Effector CD8-positive, alpha-beta T cell (primary cell): ENCODE data around the gene SLC8A1.

Experiments
- DNase-seq: peaks from one replicate; lab custom pipeline; 2025; lab: John Stamatoyannopoulos, UW

The SLC8A1 gene

GRCh38 chr2:40386177-40386576, 65.7 kb downstream of the SLC8A1 start:
- no peak for DNase-seq

DNA sequence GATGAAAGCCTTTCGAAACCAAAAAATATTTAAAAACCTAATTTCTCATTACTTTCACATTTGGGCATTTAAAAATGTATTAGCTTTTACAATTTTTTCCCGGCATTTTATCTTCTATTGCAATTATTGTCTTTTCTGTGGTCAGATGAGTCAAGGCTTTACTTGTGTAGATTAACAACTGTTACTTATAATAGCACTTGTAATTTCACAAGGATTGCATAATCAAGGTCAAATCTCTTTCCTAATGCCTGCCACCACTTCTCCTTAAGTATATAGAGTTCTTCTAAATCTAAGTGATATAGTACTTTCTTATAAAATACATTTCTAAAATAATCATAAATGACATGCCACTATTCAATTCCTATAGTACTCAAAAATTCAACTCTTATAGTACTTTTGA, 67.2 kb downstream of the SLC8A1 start:
- DNase-seq, result no peak

DNA sequence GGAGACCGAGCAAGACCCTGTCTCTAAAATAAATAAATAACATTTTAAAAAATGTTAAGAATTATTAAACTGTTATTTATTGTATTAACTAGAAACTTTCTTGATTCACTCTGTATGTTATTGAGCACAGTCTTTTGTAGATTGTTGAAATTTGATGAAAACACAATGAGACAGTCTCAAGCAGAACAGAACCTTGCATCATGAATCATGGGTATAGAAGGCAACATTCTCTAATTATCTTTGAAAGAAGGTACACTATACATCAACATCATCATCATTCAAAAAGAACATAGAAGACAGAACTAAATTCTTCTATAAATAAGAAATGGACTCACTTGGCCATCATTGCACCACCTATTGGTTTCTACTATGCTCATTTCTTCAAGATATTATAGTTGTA, 67.7 kb downstream of the SLC8A1 start:
- no peak for DNase-seq

DNA sequence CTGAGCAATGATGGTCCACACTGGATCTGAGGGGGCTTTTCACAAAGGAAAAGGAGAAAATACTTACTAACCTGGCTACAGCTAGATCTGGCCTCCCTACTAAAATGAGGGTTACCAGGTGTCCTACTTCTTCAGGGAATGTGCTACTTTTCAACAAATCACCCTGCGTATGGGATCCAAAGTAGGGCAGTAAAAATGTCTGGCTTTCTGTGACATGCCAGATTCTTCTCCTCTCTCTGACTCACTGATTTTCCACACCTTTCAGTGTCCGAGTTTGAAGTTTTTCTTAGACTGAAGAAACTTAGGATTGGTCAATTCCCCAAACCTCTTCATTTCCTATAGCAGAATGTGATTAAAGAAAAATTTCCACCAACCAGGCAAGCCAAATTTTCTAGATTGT, 71.2 kb downstream of the SLC8A1 start:
- no peak for DNase-seq

DNA sequence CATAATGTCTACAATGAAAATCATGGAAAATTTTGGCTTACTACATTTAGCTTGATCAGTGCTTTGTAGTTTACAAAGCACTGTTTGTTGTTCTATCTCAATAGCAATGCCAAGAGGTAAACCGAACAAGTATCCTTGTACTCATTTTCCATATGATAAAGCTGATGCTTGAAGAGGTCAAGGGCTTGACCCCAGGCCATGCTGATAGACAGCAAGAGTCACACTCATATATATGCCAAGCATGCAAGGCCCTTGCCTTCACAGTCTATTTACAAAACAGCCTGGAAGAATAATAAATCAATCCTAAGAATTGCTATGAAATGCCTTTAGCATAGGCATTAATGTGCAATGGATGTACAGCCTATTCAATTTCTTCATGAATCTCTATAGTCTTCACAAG, 71.8 kb downstream of the SLC8A1 start:
- DNase-seq, result no peak

GRCh38 chr2:40374543-40375240, 77.2 kb downstream of the SLC8A1 start:
- no peak for DNase-seq

- no peak for DNase-seq
Observed at GRCh38 chr2:40373111-40373510, 78.8 kb downstream of the SLC8A1 start.

- DNase-seq, result no peak
Observed at GRCh38 chr2:40372283-40372985, 79.5 kb downstream of the SLC8A1 start.

- no peak for DNase-seq
Observed at GRCh38 chr2:40371525-40372282, 80.2 kb downstream of the SLC8A1 start.

DNA sequence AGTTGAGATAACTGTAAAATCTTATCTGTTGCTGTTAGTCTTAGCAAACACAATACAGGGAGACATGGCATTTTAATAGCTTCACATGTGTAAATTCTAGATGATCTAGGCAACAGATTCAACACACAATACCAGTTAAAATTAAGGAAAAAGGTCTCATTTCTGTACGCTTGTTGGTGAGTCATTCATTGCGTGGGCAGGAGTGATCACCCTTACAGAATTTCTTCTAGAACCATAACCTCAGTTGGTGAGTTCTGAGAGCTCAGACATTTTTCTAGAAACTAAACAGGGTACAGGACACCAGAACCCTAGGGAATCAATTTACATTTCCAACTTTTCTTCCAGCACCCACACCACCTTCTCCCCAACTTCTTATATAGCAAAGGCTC, 81.9 kb downstream of the SLC8A1 start:
- no peak for DNase-seq

DNA sequence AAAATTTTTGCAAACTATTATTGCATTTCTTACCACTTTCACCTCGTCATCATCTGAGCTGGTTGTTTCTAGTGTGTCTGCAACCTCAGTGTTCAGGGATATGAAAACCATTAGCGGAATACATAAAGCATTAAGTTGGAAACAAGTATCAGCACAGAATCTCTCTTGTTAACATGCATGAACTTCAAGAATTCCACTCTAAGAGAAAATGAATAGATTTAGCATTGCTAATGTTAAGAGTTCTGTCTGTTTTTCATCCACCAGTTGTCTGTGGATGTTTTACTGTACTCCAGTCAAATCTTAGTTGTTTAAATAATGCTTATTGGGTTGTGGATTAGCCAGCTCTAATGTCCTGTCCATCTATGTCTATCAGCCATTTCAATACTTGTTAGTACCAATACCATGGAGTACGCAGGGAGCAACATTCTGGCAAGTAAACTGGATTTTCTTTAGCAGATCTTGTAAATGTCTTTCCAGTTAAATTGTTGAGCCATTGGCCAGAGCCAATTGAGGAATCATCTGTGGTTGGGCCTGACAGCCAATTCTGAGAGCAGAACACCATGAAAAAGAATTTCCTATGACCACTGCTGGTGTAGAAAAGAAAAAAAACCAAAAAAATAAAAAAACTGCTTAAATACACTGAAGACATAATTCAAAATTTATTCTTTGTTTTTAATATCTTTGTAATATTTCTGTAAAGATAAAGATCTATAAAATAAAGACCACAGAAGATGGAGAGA, 82.5 kb downstream of the SLC8A1 start:
- DNase-seq, result no peak

DNA sequence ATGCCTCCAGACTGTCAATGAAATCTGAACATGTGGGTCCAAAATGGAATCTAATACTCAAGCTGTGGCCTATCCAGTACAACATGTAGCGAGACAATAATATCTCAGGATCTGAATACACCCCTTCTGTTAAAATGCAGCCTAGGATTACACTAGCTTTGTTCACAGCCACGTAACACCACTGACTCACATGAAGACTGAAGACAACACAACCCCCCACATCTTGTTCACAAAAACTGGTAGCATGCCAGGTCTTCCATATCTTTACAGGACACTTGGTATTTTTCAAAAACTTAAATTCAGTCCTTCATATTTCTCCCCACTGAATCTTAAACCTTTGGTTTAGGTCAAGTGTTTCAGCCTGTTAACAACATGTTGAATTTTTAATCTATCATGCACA, 84.2 kb downstream of the SLC8A1 start:
- DNase-seq, result no peak

- no peak for DNase-seq
Observed at GRCh38 chr2:40367032-40367431, 84.9 kb downstream of the SLC8A1 start.

DNA sequence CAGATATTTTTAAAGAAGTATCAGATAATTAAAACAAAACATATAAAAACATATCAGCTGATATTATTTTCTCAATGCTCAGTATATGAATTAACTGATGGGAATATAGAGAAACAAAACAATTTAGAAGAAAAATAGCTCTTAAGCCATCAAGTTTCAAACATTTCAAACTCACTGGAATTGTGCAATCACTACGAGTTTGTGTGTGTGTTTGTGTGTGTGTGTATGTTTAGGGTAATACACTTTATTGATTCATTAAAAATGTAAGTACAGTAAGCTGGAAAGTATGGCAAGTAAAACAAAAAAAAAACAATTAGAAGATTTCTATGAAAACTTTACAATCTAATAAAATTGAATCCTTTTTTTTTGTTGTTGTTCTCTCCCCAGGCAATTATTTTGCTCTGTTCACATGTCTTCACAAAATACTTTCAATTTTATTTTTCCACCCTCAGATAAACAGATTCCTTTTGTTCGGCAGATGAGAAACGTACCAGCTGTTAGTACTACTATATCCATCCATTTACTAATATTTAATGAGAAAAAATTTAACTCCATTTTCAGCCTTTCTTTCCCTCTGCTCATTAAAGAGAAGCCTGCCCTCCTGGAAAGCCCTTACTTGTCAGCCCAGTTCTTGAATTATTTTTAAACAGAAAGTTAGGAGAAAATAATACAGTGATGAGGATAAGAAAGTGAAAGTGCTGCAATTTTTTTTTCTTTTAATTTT, 87.6 kb downstream of the SLC8A1 start:
- no peak for DNase-seq

DNA sequence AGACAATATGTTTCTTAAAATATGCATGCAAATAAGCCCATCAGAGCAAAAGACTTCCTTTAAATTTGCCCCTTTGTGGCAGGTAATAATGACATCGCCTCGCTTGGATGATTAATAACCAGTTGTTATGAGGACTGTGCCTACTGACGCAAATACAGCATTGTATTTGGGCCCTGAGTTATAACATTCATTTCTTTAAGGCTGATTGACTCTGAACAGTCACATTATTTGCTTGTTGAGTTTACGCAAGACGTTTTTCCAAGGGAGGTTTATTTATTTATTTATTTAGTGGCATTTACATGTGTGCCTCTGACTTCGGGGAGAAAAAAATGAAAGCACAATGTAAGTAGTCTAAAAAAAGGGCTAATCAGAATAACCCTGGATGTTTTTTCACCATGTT, 88.3 kb downstream of the SLC8A1 start:
- DNase-seq, result no peak

GRCh38 chr2:40363231-40363630, 88.7 kb downstream of the SLC8A1 start:
- no peak for DNase-seq

- DNase-seq, result no peak
Observed at GRCh38 chr2:40361478-40361877, 90.4 kb downstream of the SLC8A1 start.

DNA sequence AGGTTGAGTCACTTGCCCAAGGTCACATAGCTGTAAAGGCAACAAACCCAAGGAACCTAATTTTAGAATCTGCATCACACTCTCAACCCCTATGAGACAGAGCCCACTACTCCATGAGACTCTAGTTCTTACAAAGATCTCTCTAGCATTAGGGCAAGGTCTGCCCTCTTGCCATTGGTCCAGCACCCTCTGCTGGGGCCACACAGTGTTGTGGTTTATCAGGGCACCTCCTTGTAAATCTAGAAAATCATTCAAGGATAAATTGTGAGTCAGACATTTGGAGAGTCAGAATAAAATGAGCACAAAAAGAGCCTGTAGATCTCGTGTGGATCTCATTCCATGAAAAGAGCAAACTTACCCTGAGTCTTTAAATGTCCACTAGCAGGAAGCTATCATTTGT, 91.2 kb downstream of the SLC8A1 start:
- no peak for DNase-seq

DNA sequence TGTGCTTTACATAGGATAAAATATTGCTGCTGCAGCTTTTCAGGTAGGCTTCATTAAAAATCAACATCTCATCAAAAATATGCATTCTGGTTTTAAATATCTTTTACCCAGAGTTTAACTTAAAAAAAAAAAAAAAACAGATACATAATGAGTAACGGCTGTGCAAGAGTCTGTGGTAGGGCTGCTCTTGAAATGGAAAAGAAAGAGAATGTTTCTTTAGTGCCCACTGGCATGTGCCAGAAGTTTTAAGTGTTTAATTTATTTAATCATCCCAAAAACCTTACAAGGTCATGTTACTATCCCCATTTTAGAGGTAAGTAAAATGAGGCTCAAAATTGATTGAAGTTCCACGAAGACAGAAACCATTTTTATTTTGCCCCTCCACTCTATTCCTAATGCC, 92.1 kb downstream of the SLC8A1 start:
- no peak for DNase-seq

DNA sequence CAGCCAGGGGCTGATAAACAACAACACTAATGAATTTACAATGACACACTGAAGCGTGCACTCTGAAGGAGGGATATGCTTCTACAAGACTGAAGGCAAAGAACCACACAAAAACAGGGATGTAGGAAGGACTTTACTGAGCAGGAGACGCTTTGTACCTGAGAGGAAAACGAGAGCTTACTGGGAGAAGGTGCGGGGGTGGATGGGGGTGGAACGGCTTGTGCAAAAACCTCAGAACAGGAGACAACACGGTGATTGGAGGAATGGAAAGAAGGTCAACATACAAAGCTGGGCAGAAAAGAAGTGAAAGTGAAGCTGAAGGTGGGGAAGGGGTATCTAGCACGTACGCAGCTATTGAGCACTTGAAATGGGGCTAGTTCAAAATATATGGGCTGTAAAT, 93.1 kb downstream of the SLC8A1 start:
- no peak for DNase-seq

- no peak for DNase-seq
Observed at GRCh38 chr2:40357667-40358066, 94.2 kb downstream of the SLC8A1 start.

GRCh38 chr2:40355451-40355850, 96.4 kb downstream of the SLC8A1 start:
- no peak for DNase-seq
